HepG2 (cell line): ENCODE data around the gene TEX51. TPM values are rescaled to one million over a fixed set of nuclear protein-coding genes. Genes with fewer than 3 reads are reported as not detected.

Experiments
- ATAC-seq: fragments of 200-7000 bp; cut with Tn5 transposase; 3 replicates; pipeline ENCODE4 v1.9.1; 2020; ENCODE audit warnings: mild to moderate bottlenecking, moderate library complexity
- BruUV-seq: library from RNA; stranded (reverse); fragments of 400-500 nt; replicated peaks from 2 replicates; lab custom pipeline; 2021; lab: Mats Ljungman, UMichigan
- CTCF ChIA-PET: fragments of 300-600 bp; formaldehyde crosslinking; extraction: SDS; loops from one replicate; lab custom pipeline; 2021; ENCODE audit warnings: low total read pairs, inconsistent platforms, low intra/inter-chr PET ratio; lab: Yijun Ruan, JAX
- POLR2A ChIA-PET: fragments of 350-600 bp; sonication (Branson Sonifier 250); formaldehyde crosslinking; loops from one replicate; lab custom pipeline; 2020; ENCODE audit warnings: antibody characterized with exemption, inconsistent platforms; lab: Yijun Ruan, JAX
- DNase-seq: peaks from one replicate; pipeline ENCODE4 v3.0.0-alpha.2; 2015; ENCODE audit warnings: low spot score
- FAIRE-seq: peaks from 3 replicates; lab custom pipeline; 2011; peaks lifted over from hg19 to GRCh38; lab: Jason Lieb, UNC
- H2AFZ ChIP-seq: one replicate; pipeline ENCODE4 v1.6.1; 2011; ENCODE audit warnings: low read length, inconsistent platforms
- H3K27ac ChIP-seq: fragments of 300-600 bp; 3 replicates; pipeline ENCODE4 v1.8.0; 2011; ENCODE audit warnings: mixed run types, mild to moderate bottlenecking, mixed read lengths, low read length, inconsistent platforms; ENCODE audit not compliant: insufficient read depth; ENCODE audit errors: extremely low read length
- H3K27me3 ChIP-seq, 2 experiments: fragments of 200-600 bp in 1 of 2; 2 replicates in 1 of 2; 3 replicates in 1 of 2; pipeline versions ENCODE4 v1.6.0 to v1.8.0; 2011; ENCODE audit warnings: low read length in 2 of 2, mild to moderate bottlenecking in 2 of 2, moderate library complexity in 2 of 2, inconsistent platforms in 1 of 2; ENCODE audit not compliant: insufficient read depth in 2 of 2, control insufficient read depth in 1 of 2
- H3K36me3 ChIP-seq, 2 experiments: fragments of 200-600 bp in 1 of 2; replicated peaks in 1 of 2; 2 replicates in 1 of 2; 3 replicates in 1 of 2; pipeline versions ENCODE4 v1.5.1 to v1.8.0; 2011; ENCODE audit warnings: low read length in 2 of 2, inconsistent platforms in 1 of 2; ENCODE audit not compliant: insufficient read depth in 2 of 2, control insufficient read depth in 1 of 2
- H3K4me1 ChIP-seq: 2 replicates; pipeline ENCODE4 v1.5.1; 2012; ENCODE audit warnings: low read length, inconsistent platforms; ENCODE audit not compliant: insufficient read depth
- H3K4me2 ChIP-seq: 2 replicates; pipeline ENCODE4 v1.6.0; 2011; ENCODE audit warnings: low read depth, low read length, inconsistent platforms
- H3K4me3 ChIP-seq, 3 experiments: fragments of 200-600 bp in 1 of 3; sonication (generic), shearing (Covaris generic) in 1 of 3; replicated peaks in 1 of 3; 2 replicates each; pipeline ENCODE4 v1.5.1; 2011 to 2016; ENCODE audit warnings: low read length in 3 of 3, inconsistent platforms in 2 of 3, low read depth in 2 of 3, mild to moderate bottlenecking in 2 of 3, control low read depth in 1 of 3, mixed read lengths in 1 of 3; ENCODE audit not compliant: insufficient read depth in 1 of 3
- H3K79me2 ChIP-seq: one replicate; pipeline ENCODE4 v1.6.1; 2011; ENCODE audit warnings: low read length, inconsistent platforms; ENCODE audit not compliant: insufficient read depth
- H3K9ac ChIP-seq: 2 replicates; pipeline ENCODE4 v1.6.0; 2011; ENCODE audit warnings: mild to moderate bottlenecking, low read depth, low read length, inconsistent platforms; ENCODE audit not compliant: insufficient read depth
- H3K9me3 ChIP-seq: 2 replicates; pipeline ENCODE4 v1.5.1; 2012; ENCODE audit warnings: mild to moderate bottlenecking, low read length
- H4K20me1 ChIP-seq: 2 replicates; pipeline ENCODE4 v1.6.0; 2011; ENCODE audit warnings: inconsistent platforms, mild to moderate bottlenecking, low read length, moderate library complexity; ENCODE audit not compliant: insufficient read depth
- AKAP8 ChIP-seq: sonication (generic); formaldehyde crosslinking; IDR thresholded peaks from 2 replicates; pipeline ENCODE4 v1.5.1; 2020; ENCODE audit warnings: mild to moderate bottlenecking, missing genetic modification reagents
- HOXD1 ChIP-seq: sonication (generic); formaldehyde crosslinking; IDR thresholded peaks from 2 replicates; pipeline ENCODE4 v1.5.0; 2020; ENCODE audit warnings: missing genetic modification reagents
- SIN3A ChIP-seq: IDR thresholded peaks from 2 replicates; pipeline ENCODE4 v1.6.1; 2011; ENCODE audit warnings: low read depth, mild to moderate bottlenecking, control low read depth, low read length, borderline replicate concordance
- ZNF317 ChIP-seq: sonication (generic); formaldehyde crosslinking; IDR thresholded peaks from 2 replicates; pipeline ENCODE4 v1.5.0; 2020; ENCODE audit warnings: mild to moderate bottlenecking, missing genetic modification reagents
- ZNF660 ChIP-seq: sonication (generic); formaldehyde crosslinking; IDR thresholded peaks from 2 replicates; pipeline ENCODE4 v1.5.1; 2020; ENCODE audit warnings: mild to moderate bottlenecking, low read depth, missing genetic modification reagents, borderline replicate concordance
- WGBS: methylation state at CpG from one replicate; pipeline ENCODE4 v1.1.6; 2017; ENCODE audit warnings: low lambda C conversion rate; 5-methylcytosine and 5-hydroxymethylcytosine counted together
- in situ Hi-C: cut with HindIII; loops from 2 replicates; pipeline ENCODE4 v1.10.0; 2017; ENCODE audit warnings: low pct_unique_long_range_greater_than_20kb; ENCODE audit not compliant: extremely low pct_ligation_motif_present
- intact Hi-C: fragments of 100-400 bp; cut with micrococcal nuclease; formaldehyde crosslinking; loops from one replicate; pipeline ENCODE4 v1.10.0; 2022; ENCODE audit not compliant: unreplicated experiment
- polyA plus RNA-seq, 8 experiments: library from polyadenylated mRNA; depleted of rRNA in 3 of 8; stranded (reverse) in 7 of 8; unstranded in 1 of 8; fragments of >200 nt; fragmentation: Illumina TruSeq in 4 of 8; extraction: Trizol in 4 of 8; gene quantifications; 2 replicates each; pipeline versions ENCODE4 v1.2.1 to v1.2.3, GENCODE V29; 2011 to 2016; ENCODE audit warnings: low read depth in 4 of 8, missing spikeins in 1 of 8, mixed read lengths in 1 of 8; ENCODE audit not compliant: insufficient read depth in 1 of 8
- total RNA-seq, 5 experiments: library from RNA; depleted of rRNA; stranded (reverse); fragments of >200 nt; fragmentation: Illumina TruSeq; extraction: Trizol; gene quantifications; 2 replicates each; pipeline ENCODE4 v1.2.3, GENCODE V29; 2016; ENCODE audit warnings: low read depth in 1 of 5
- TF ChIP-seq, protein P1 (sequence below): sonication (generic); formaldehyde crosslinking; IDR thresholded peaks from 2 replicates; pipeline ENCODE4 v1.8.0; 2023; ENCODE audit warnings: mild to moderate bottlenecking, missing genetic modification reagents
- TF ChIP-seq, protein P2 (sequence below): sonication (generic); formaldehyde crosslinking; IDR thresholded peaks from 2 replicates; pipeline ENCODE4 v1.8.1; 2023; ENCODE audit warnings: mild to moderate bottlenecking, missing genetic modification reagents
- TF ChIP-seq, protein P3 (sequence below): sonication (generic); IDR thresholded peaks from 2 replicates; pipeline ENCODE4 v1.6.1; 2016; ENCODE audit warnings: low read depth, borderline replicate concordance

TEX51 gene
- total and polyA plus RNA-seq, 2 of the 13 experiments (the other 11 are each of a cell fraction or from before 2014, with no cell fraction given), result not detected

DNA sequence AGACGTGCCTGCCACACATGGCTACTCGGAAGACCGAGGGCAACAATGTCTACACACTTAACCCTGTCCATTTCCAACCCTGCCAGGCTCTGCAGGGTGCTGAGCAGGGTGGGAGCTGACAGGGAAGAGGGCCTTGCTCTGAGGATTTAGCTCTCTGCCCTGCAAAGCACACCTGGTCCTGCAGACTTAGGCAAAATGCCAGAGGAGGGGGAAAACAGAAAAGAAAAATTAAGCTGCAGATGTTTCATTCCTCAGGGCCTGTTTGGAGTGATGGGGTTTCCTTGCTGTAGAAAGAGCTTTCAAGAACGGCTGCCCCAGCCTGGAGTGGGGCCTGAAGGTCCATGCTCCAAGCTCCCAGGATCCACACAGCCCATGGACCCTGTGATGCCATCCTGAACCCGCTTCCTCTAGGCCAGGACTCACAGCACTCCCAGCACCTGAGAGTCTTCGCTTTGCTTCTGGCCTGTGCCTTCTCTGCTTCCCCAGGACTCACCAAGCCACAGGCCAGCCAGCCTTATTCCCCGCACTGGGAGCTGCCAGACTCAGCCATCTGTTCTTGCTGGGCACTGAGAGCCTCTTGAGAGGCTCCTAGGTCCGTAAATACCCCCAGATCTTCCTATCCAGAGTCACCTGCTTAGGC lies 9.1 kb upstream of the TEX51 start:
- in situ Hi-C loops (no loop called here), intact Hi-C loops (no loop called here)
- 4% methylated on average over 8 of the region's 8 CpGs for WGBS
- POLR2A ChIA-PET, result no interaction called here
- H3K4me3 ChIP-seq, result no peak overlapping the region
- H3K9ac ChIP-seq, result no peak overlapping the region
- ATAC-seq (no peak), FAIRE-seq (no peak), DNase-seq (no peak)
- peaks cover 0 to 51% of the 10 kb centered on the region in 2 experiments; a peak in 4 of 5 replicates for H3K27me3 ChIP-seq
- no peaks in the 10 kb centered on the region for H4K20me1 ChIP-seq
- no peak overlapping the region for H2AFZ ChIP-seq
- no peaks in the 10 kb centered on the region for H3K36me3 ChIP-seq
- H3K4me1 ChIP-seq, result no peaks in the 10 kb centered on the region
- no peaks in the 10 kb centered on the region for H3K9me3 ChIP-seq
- no peaks in the 10 kb centered on the region for H3K79me2 ChIP-seq
- BruUV-seq, result no TSS peak
- TF ChIP-seq HOXD1 (CRISPR knock-in tag) (no peak), ZNF660 (no peak), AKAP8 (CRISPR knock-in tag) (no peak), ZNF317 (no peak), SIN3A (no peak)
- TF ChIP-seq, protein P1, sequence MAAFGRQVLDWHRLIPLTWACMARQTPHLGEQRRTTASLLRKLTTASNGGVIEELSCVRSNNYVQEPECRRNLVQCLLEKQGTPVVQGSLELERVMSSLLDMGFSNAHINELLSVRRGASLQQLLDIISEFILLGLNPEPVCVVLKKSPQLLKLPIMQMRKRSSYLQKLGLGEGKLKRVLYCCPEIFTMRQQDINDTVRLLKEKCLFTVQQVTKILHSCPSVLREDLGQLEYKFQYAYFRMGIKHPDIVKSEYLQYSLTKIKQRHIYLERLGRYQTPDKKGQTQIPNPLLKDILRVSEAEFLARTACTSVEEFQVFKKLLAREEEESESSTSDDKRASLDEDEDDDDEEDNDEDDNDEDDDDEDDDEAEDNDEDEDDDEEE, result no peak
- TF ChIP-seq, protein P2, sequence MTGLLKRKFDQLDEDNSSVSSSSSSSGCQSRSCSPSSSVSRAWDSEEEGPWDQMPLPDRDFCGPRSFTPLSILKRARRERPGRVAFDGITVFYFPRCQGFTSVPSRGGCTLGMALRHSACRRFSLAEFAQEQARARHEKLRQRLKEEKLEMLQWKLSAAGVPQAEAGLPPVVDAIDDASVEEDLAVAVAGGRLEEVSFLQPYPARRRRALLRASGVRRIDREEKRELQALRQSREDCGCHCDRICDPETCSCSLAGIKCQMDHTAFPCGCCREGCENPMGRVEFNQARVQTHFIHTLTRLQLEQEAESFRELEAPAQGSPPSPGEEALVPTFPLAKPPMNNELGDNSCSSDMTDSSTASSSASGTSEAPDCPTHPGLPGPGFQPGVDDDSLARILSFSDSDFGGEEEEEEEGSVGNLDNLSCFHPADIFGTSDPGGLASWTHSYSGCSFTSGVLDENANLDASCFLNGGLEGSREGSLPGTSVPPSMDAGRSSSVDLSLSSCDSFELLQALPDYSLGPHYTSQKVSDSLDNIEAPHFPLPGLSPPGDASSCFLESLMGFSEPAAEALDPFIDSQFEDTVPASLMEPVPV (CRISPR knock-in tag), result no peak
- TF ChIP-seq, protein P3, sequence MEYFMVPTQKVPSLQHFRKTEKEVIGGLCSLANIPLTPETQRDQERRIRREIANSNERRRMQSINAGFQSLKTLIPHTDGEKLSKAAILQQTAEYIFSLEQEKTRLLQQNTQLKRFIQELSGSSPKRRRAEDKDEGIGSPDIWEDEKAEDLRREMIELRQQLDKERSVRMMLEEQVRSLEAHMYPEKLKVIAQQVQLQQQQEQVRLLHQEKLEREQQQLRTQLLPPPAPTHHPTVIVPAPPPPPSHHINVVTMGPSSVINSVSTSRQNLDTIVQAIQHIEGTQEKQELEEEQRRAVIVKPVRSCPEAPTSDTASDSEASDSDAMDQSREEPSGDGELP, result no peak
- CTCF ChIA-PET, result no interaction called here
- no peak overlapping the region for H3K4me2 ChIP-seq
- no peak overlapping the region for H3K27ac ChIP-seq
